ENCODE results near the gene FASN. TPM values are rescaled to one million over a fixed set of nuclear protein-coding genes. Genes with fewer than 3 reads are reported as not detected.
A peak's percentile ranks its signal among the peaks of the same experiment; 100 is the strongest.

Gene FASN
- total and polyA plus RNA-seq, 2 donors (not counting 1 experiment from before 2014, with no cell fraction given), result 36.8 to 242 TPM

GRCh38 chr17:82121660-82122629, 23.9 kb upstream of the FASN start:
- no peaks in the 10 kb centered on the region for H3K79me2 ChIP-seq (ENCODE audit: control insufficient read depth, insufficient read depth, low read length)
- no peaks in the 10 kb centered on the region for H3K4me1 ChIP-seq (ENCODE audit: control insufficient read depth, extremely low read depth, insufficient read depth, low read length)
- H3K27ac ChIP-seq (ENCODE audit: insufficient read depth, low read length), result no peak overlapping the region
- no peaks in the 10 kb centered on the region for H3K9me3 ChIP-seq (ENCODE audit: control insufficient read depth, insufficient read depth, low read depth, low read length)
- no peak for DNase-seq (ENCODE audit: low read depth in 2 of 2)
- no peak overlapping the region for H3K4me2 ChIP-seq (ENCODE audit: extremely low read depth, insufficient read depth, low read length)
- H3K36me3 ChIP-seq (ENCODE audit: control insufficient read depth, insufficient read depth, low read length), result no peaks in the 10 kb centered on the region
- H2AFZ ChIP-seq (ENCODE audit: low read length), result no peak overlapping the region
- no peak overlapping the region for H3K9ac ChIP-seq (ENCODE audit: insufficient read depth, low read length)
- TF ChIP-seq EZH2 (IDR thresholded peaks at IDR 0.05; ENCODE audit: low read length, missing control alignments) (no peak), CTCF (conservative IDR thresholded peaks at IDR 0.05 in 1 of 2, IDR thresholded peaks at IDR 0.05 in 1 of 2; ENCODE audit: low read depth in 1 of 2, low read length in 2 of 2) (no peak)
- H3K27me3 ChIP-seq (ENCODE audit: control insufficient read depth, insufficient read depth, low read length), result no peaks in the 10 kb centered on the region
- no peaks in the 10 kb centered on the region for H4K20me1 ChIP-seq (ENCODE audit: control insufficient read depth, extremely low read depth, insufficient read depth, low read length)
- H3K4me3 ChIP-seq (replicated peaks in 1 of 4; ENCODE audit: control extremely low read depth in 1 of 4, insufficient read depth in 1 of 4, low read depth in 3 of 4, low read length in 4 of 4), result no peak overlapping the region

- Histone ChIP-seq H2AFZ (ENCODE audit: low read length) (no peak overlapping the region), H3K4me1 (ENCODE audit: control insufficient read depth, extremely low read depth, insufficient read depth, low read length) (no peaks in the 10 kb centered on the region), H3K36me3 (ENCODE audit: control insufficient read depth, insufficient read depth, low read length) (no peaks in the 10 kb centered on the region), H3K9ac (ENCODE audit: insufficient read depth, low read length) (no peak overlapping the region), H3K9me3 (ENCODE audit: control insufficient read depth, insufficient read depth, low read depth, low read length) (no peaks in the 10 kb centered on the region), H3K79me2 (ENCODE audit: control insufficient read depth, insufficient read depth, low read length) (no peaks in the 10 kb centered on the region), H3K4me2 (ENCODE audit: extremely low read depth, insufficient read depth, low read length) (no peak overlapping the region), H3K27ac (ENCODE audit: insufficient read depth, low read length) (no peak overlapping the region), H3K27me3 (ENCODE audit: control insufficient read depth, insufficient read depth, low read length) (no peaks in the 10 kb centered on the region), H4K20me1 (ENCODE audit: control insufficient read depth, extremely low read depth, insufficient read depth, low read length) (no peaks in the 10 kb centered on the region), H3K4me3 (replicated peaks in 1 of 4; ENCODE audit: control extremely low read depth in 1 of 4, insufficient read depth in 1 of 4, low read depth in 3 of 4, low read length in 4 of 4) (no peak overlapping the region)
- DNase-seq (ENCODE audit: low read depth in 2 of 2), result no peak
- TF ChIP-seq EZH2 (IDR thresholded peaks at IDR 0.05; ENCODE audit: low read length, missing control alignments), result no peak
- no peak for TF ChIP-seq CTCF (conservative IDR thresholded peaks at IDR 0.05 in 1 of 2, IDR thresholded peaks at IDR 0.05 in 1 of 2; ENCODE audit: low read depth in 1 of 2, low read length in 2 of 2)
Measured at GRCh38 chr17:82121246-82121645, 23.2 kb upstream of the FASN start.

GRCh38 chr17:82120148-82120547, 22.1 kb upstream of the FASN start:
- DNase-seq (ENCODE audit: low read depth in 2 of 2), result peak; percentile 43 to 52
- H3K4me2 ChIP-seq (ENCODE audit: extremely low read depth, insufficient read depth, low read length), result no peak overlapping the region

More at GRCh38 chr17:82120148-82120547, 22.1 kb upstream of the FASN start:
- no peaks in the 10 kb centered on the region for H4K20me1 ChIP-seq (ENCODE audit: control insufficient read depth, extremely low read depth, insufficient read depth, low read length)
- no peak overlapping the region for H3K9ac ChIP-seq (ENCODE audit: insufficient read depth, low read length)
- TF ChIP-seq CTCF (conservative IDR thresholded peaks at IDR 0.05 in 1 of 2, IDR thresholded peaks at IDR 0.05 in 1 of 2; ENCODE audit: low read depth in 1 of 2, low read length in 2 of 2) (no peak), EZH2 (IDR thresholded peaks at IDR 0.05; ENCODE audit: low read length, missing control alignments) (no peak)
- H3K27me3 ChIP-seq (ENCODE audit: control insufficient read depth, insufficient read depth, low read length), result no peaks in the 10 kb centered on the region
- no peaks in the 10 kb centered on the region for H3K36me3 ChIP-seq (ENCODE audit: control insufficient read depth, insufficient read depth, low read length)
- H3K9me3 ChIP-seq (ENCODE audit: control insufficient read depth, insufficient read depth, low read depth, low read length), result no peaks in the 10 kb centered on the region
- no peak overlapping the region for H3K4me3 ChIP-seq (replicated peaks in 1 of 4; ENCODE audit: control extremely low read depth in 1 of 4, insufficient read depth in 1 of 4, low read depth in 3 of 4, low read length in 4 of 4)
- no peaks in the 10 kb centered on the region for H3K4me1 ChIP-seq (ENCODE audit: control insufficient read depth, extremely low read depth, insufficient read depth, low read length)
- H2AFZ ChIP-seq (ENCODE audit: low read length), result no peak overlapping the region
- no peak overlapping the region for H3K27ac ChIP-seq (ENCODE audit: insufficient read depth, low read length)
- no peaks in the 10 kb centered on the region for H3K79me2 ChIP-seq (ENCODE audit: control insufficient read depth, insufficient read depth, low read length)
